ENCODE results near the gene NBDY. TPM values are rescaled to one million over a fixed set of nuclear protein-coding genes. Genes with fewer than 3 reads are reported as not detected.

Gene NBDY
- total RNA-seq, 1 donor from 2014 or later = 15.4 TPM

GRCh38 chrX:56811599-56811998 is 82.6 kb downstream of the NBDY start:
- DNase-seq (ENCODE audit: low spot score in 2 of 2) = no peak
- peaks cover 0 to 6% of the 10 kb centered on the region in 2 donors for H3K4me1 ChIP-seq
- no peaks in the 10 kb centered on the region for H3K36me3 ChIP-seq
- TF ChIP-seq CTCF (IDR thresholded peaks at IDR 0.05) = no peak
- H3K27ac ChIP-seq = no peak overlapping the region
- H3K27me3 ChIP-seq = no peaks in the 10 kb centered on the region
- H3K4me3 ChIP-seq = no peak overlapping the region
- intact Hi-C loops (cut with DNase I) = loop anchor here (10.0 kb wide), 2 partner anchors 783 to 1103 kb away; partner anchors contain the start of genes ZXDA and ZXDB
- no peaks in the 10 kb centered on the region for H3K9me3 ChIP-seq

- Histone ChIP-seq H3K4me3 (no peak overlapping the region), H3K27ac (peak overlapping the region in 1 of 2 donors; percentile 29)
- no peak for TF ChIP-seq CTCF (IDR thresholded peaks at IDR 0.05)
Observed at GRCh38 chrX:56812515-56813105, 83.6 kb downstream of the NBDY start.

GRCh38 chrX:56813318-56813837 is 84.3 kb downstream of the NBDY start:
- Histone ChIP-seq H3K36me3 (peaks cover 0 to 5% of the 10 kb centered on the region in 2 donors), H3K27me3 (no peaks in the 10 kb centered on the region), H3K9me3 (no peaks in the 10 kb centered on the region), H3K4me1 (peaks cover 0 to 6% of the 10 kb centered on the region in 2 donors), H3K4me3 (no peak overlapping the region), H3K27ac (peak overlapping the region in 1 of 2 donors; percentile 29)
- TF ChIP-seq CTCF (IDR thresholded peaks at IDR 0.05) = no peak
- intact Hi-C loops (cut with DNase I) = loop anchor here (10.0 kb wide), 2 partner anchors 781 to 1101 kb away; partner anchors contain the start of genes ZXDA and ZXDB
- peak in 1 of 2 donors; percentile 74 for DNase-seq (ENCODE audit: low spot score in 2 of 2)

More at GRCh38 chrX:56812515-56813105, 83.6 kb downstream of the NBDY start:
- intact Hi-C loops (cut with DNase I) = loop anchor here (10.0 kb wide), 2 partner anchors 782 to 1102 kb away; partner anchors contain the start of genes ZXDA and ZXDB
- peaks cover 0 to 4% of the 10 kb centered on the region in 2 donors for H3K36me3 ChIP-seq
- H3K4me1 ChIP-seq = peaks cover 0 to 6% of the 10 kb centered on the region in 2 donors
- no peaks in the 10 kb centered on the region for H3K9me3 ChIP-seq
- no peaks in the 10 kb centered on the region for H3K27me3 ChIP-seq
- DNase-seq (ENCODE audit: low spot score in 2 of 2) = no peak

GRCh38 chrX:56817179-56817578 is 88.1 kb downstream of the NBDY start:
- intact Hi-C loops (cut with DNase I) = loop anchor here (10.0 kb wide), 2 partner anchors 778 to 1098 kb away; partner anchors contain the start of genes ZXDA and ZXDB
- TF ChIP-seq CTCF (IDR thresholded peaks at IDR 0.05) = no peak

GRCh38 chrX:56826020-56826419 is 97.0 kb downstream of the NBDY start:
- Histone ChIP-seq H3K27me3 (no peaks in the 10 kb centered on the region), H3K9me3 (peaks cover 8 to 20% of the 10 kb centered on the region in 2 donors), H3K36me3 (no peaks in the 10 kb centered on the region), H3K27ac (no peak overlapping the region), H3K4me3 (no peak overlapping the region), H3K4me1 (no peaks in the 10 kb centered on the region)
- intact Hi-C loops (cut with DNase I) = no loop called here
- TF ChIP-seq CTCF (IDR thresholded peaks at IDR 0.05) = no peak
- DNase-seq (ENCODE audit: low spot score in 2 of 2) = no peak

More at GRCh38 chrX:56817179-56817578, 88.1 kb downstream of the NBDY start:
- Histone ChIP-seq H3K36me3 (peaks cover 0 to 5% of the 10 kb centered on the region in 2 donors), H3K27me3 (no peaks in the 10 kb centered on the region), H3K27ac (no peak overlapping the region), H3K4me3 (no peak overlapping the region), H3K4me1 (peaks cover 0 to 6% of the 10 kb centered on the region in 2 donors), H3K9me3 (peaks cover 0 to under 1% of the 10 kb centered on the region in 2 donors)
- DNase-seq (ENCODE audit: low spot score in 2 of 2) = no peak
